ENCODE measurements around the gene NETO1. TPM values are rescaled to one million over a fixed set of nuclear protein-coding genes. Genes with fewer than 3 reads are reported as not detected.

NETO1 gene
- total RNA-seq, 2 experiments from 2014 or later = not detected

GRCh38 chr18:72840109-72840508, 27.7 kb downstream of the NETO1 start:
- H3K79me2 ChIP-seq (ENCODE audit: insufficient read depth, low read depth, low read length) = no peaks in the 10 kb centered on the region
- no peaks in the 10 kb centered on the region for H3K36me3 ChIP-seq (ENCODE audit: insufficient read depth, low read length)
- no peak for TF ChIP-seq EZH2phosphoT487 (IDR thresholded peaks at IDR 0.05; ENCODE audit: borderline replicate concordance, low read depth, low read length)
- no peak for TF ChIP-seq CTCF (conservative IDR thresholded peaks at IDR 0.05; ENCODE audit: low read length)
- H2AFZ ChIP-seq (ENCODE audit: low read length) = no peak overlapping the region
- H3K4me3 ChIP-seq (ENCODE audit: low read depth, low read length, poor library complexity, severe bottlenecking) = no peak overlapping the region
- intact Hi-C loops (cut with micrococcal nuclease; ENCODE audit: unreplicated experiment) = no loop called here
- ChIA-PET CTCF (ENCODE audit: unreplicated experiment) (no interaction called here), POLR2A (no interaction called here)
- H3K9me2 ChIP-seq (ENCODE audit: insufficient read depth, low read length) = no peaks in the 10 kb centered on the region
- no peaks in the 10 kb centered on the region for H3K4me1 ChIP-seq (ENCODE audit: insufficient read depth, low read length, poor library complexity, severe bottlenecking)
- DNase-seq (ENCODE audit: low spot score) = no peak
- no peaks in the 10 kb centered on the region for H4K20me1 ChIP-seq (ENCODE audit: insufficient read depth, low read length)
- no peaks in the 10 kb centered on the region for H3K9me3 ChIP-seq (ENCODE audit: low read length)
- no peak overlapping the region for H3K4me2 ChIP-seq (ENCODE audit: low read length)
- no peak overlapping the region for H3K27ac ChIP-seq (ENCODE audit: low read depth, low read length, poor library complexity, severe bottlenecking)
- no TSS peak for BruUV-seq (replicated peaks)

- no peaks in the 10 kb centered on the region for H3K79me2 ChIP-seq (ENCODE audit: insufficient read depth, low read depth, low read length)
- no peaks in the 10 kb centered on the region for H3K9me2 ChIP-seq (ENCODE audit: insufficient read depth, low read length)
- no TSS peak for BruUV-seq (replicated peaks)
- ChIA-PET POLR2A (no interaction called here), CTCF (ENCODE audit: unreplicated experiment) (no interaction called here)
- no peak for DNase-seq (ENCODE audit: low spot score)
- H3K36me3 ChIP-seq (ENCODE audit: insufficient read depth, low read length) = no peaks in the 10 kb centered on the region
- intact Hi-C loops (cut with micrococcal nuclease; ENCODE audit: unreplicated experiment) = no loop called here
- H3K4me1 ChIP-seq (ENCODE audit: insufficient read depth, low read length, poor library complexity, severe bottlenecking) = no peaks in the 10 kb centered on the region
- H3K9me3 ChIP-seq (ENCODE audit: low read length) = no peaks in the 10 kb centered on the region
- no peaks in the 10 kb centered on the region for H4K20me1 ChIP-seq (ENCODE audit: insufficient read depth, low read length)
- H3K4me3 ChIP-seq (ENCODE audit: low read depth, low read length, poor library complexity, severe bottlenecking) = no peak overlapping the region
- TF ChIP-seq EZH2phosphoT487 (IDR thresholded peaks at IDR 0.05; ENCODE audit: borderline replicate concordance, low read depth, low read length) (no peak), CTCF (conservative IDR thresholded peaks at IDR 0.05; ENCODE audit: low read length) (no peak)
- H2AFZ ChIP-seq (ENCODE audit: low read length) = no peak overlapping the region
- no peak overlapping the region for H3K4me2 ChIP-seq (ENCODE audit: low read length)
- no peak overlapping the region for H3K27ac ChIP-seq (ENCODE audit: low read depth, low read length, poor library complexity, severe bottlenecking)
Measured at GRCh38 chr18:72834731-72835130, 33.1 kb downstream of the NETO1 start.

GRCh38 chr18:72833471-72833870, 34.3 kb downstream of the NETO1 start:
- POLR2A ChIA-PET = no interaction called here
- BruUV-seq (replicated peaks) = no TSS peak

More at GRCh38 chr18:72833471-72833870, 34.3 kb downstream of the NETO1 start:
- TF ChIP-seq CTCF (conservative IDR thresholded peaks at IDR 0.05; ENCODE audit: low read length) (no peak), EZH2phosphoT487 (IDR thresholded peaks at IDR 0.05; ENCODE audit: borderline replicate concordance, low read depth, low read length) (no peak)
- Histone ChIP-seq H2AFZ (ENCODE audit: low read length) (no peak overlapping the region), H3K4me1 (ENCODE audit: insufficient read depth, low read length, poor library complexity, severe bottlenecking) (no peaks in the 10 kb centered on the region), H3K9me3 (ENCODE audit: low read length) (no peaks in the 10 kb centered on the region), H3K4me3 (ENCODE audit: low read depth, low read length, poor library complexity, severe bottlenecking) (no peak overlapping the region), H3K9me2 (ENCODE audit: insufficient read depth, low read length) (no peaks in the 10 kb centered on the region), H3K4me2 (ENCODE audit: low read length) (no peak overlapping the region), H3K36me3 (ENCODE audit: insufficient read depth, low read length) (no peaks in the 10 kb centered on the region), H3K27ac (ENCODE audit: low read depth, low read length, poor library complexity, severe bottlenecking) (no peak overlapping the region), H3K79me2 (ENCODE audit: insufficient read depth, low read depth, low read length) (no peaks in the 10 kb centered on the region), H4K20me1 (ENCODE audit: insufficient read depth, low read length) (no peaks in the 10 kb centered on the region)
- intact Hi-C loops (cut with micrococcal nuclease; ENCODE audit: unreplicated experiment) = no loop called here
- CTCF ChIA-PET (ENCODE audit: unreplicated experiment) = no interaction called here
- no peak for DNase-seq (ENCODE audit: low spot score)
